Colonic mucosa (tissue), 4 donors: ENCODE data around the gene RAB11A. TPM values are rescaled to one million over a fixed set of nuclear protein-coding genes. Genes with fewer than 3 reads are reported as not detected.

Experiments used
- DNase-seq: peaks from one replicate; pipeline ENCODE4 v3.0.0-alpha.2; 2020
- H3K27ac ChIP-seq: fragments of 200-600 bp; one replicate; pipeline ENCODE4 v1.8.0; 2021
- H3K27me3 ChIP-seq: fragments of 200-600 bp; one replicate; pipeline ENCODE4 v1.8.0; 2021
- H3K36me3 ChIP-seq: fragments of 200-600 bp; one replicate; pipeline ENCODE4 v1.8.0; 2021
- H3K4me1 ChIP-seq: fragments of 200-600 bp; one replicate; pipeline ENCODE4 v1.8.0; 2021; ENCODE audit warnings: mild to moderate bottlenecking
- H3K4me3 ChIP-seq: fragments of 200-600 bp; one replicate; pipeline ENCODE4 v1.8.0; 2021
- H3K9ac ChIP-seq, 2 donors: one replicate each; pipeline ENCODE4 v1.7.0; 2013; ENCODE audit warnings: control low read depth in 2 of 2, low read depth in 2 of 2, low read length in 2 of 2
- H3K9me3 ChIP-seq: fragments of 200-600 bp; one replicate; pipeline ENCODE4 v1.8.0; 2021
- CTCF ChIP-seq: fragments of 200-600 bp; IDR thresholded peaks from one replicate; pipeline ENCODE4 v1.8.0; 2022; ENCODE audit warnings: antibody characterized with exemption, mild to moderate bottlenecking
- intact Hi-C: fragments of 100-400 bp; cut with DNase I; formaldehyde crosslinking; loops from one replicate; pipeline ENCODE4 v1.14.1; 2022
- total RNA-seq, 2 donors: library from RNA; stranded (reverse); fragmentation: NEBNext Ultra II Directional in 1 of 2; extraction: Animal tissue kit (Norgen Biotek cat#: 25700) in 1 of 2; gene quantifications; one replicate each; pipeline ENCODE4 v1.2.1, GENCODE V29; 2021
- donor health status: healthy.
- donor health status: DM: no; HTN: no; CAD: no.
- donor health status: DM: no; HTN: no; CAD: no.

RAB11A gene
- total RNA-seq, 2 donors from 2014 or later: 299 to 377 TPM

- no peaks in the 10 kb centered on the region for H3K36me3 ChIP-seq
- no peaks in the 10 kb centered on the region for H3K9me3 ChIP-seq
- intact Hi-C loops: no loop called here
- peak; percentile 51 for DNase-seq
- H3K9ac ChIP-seq: peak overlapping the region in 1 of 2 donors; percentile 57
- TF ChIP-seq CTCF: no peak
- peaks cover 4% of the 10 kb centered on the region for H3K4me1 ChIP-seq
- H3K4me3 ChIP-seq: no peak overlapping the region
- no peaks in the 10 kb centered on the region for H3K27me3 ChIP-seq
- peak overlapping the region; percentile 87 for H3K27ac ChIP-seq
Measured at GRCh38 chr15:65833501-65834205, 35.6 kb upstream of the RAB11A start.

- Histone ChIP-seq H3K4me3 (no peak overlapping the region), H3K9me3 (no peaks in the 10 kb centered on the region), H3K4me1 (peaks cover 4% of the 10 kb centered on the region), H3K9ac (no peak overlapping the region), H3K27ac (no peak overlapping the region), H3K36me3 (no peaks in the 10 kb centered on the region), H3K27me3 (no peaks in the 10 kb centered on the region)
- DNase-seq: no peak
- TF ChIP-seq CTCF: no peak
- intact Hi-C loops: no loop called here
Measured at GRCh38 chr15:65834603-65835282, 34.5 kb upstream of the RAB11A start.

- H3K4me1 ChIP-seq: peaks cover 4% of the 10 kb centered on the region
- no peak overlapping the region for H3K27ac ChIP-seq
- no peak overlapping the region for H3K4me3 ChIP-seq
- no peak for TF ChIP-seq CTCF
- H3K36me3 ChIP-seq: no peaks in the 10 kb centered on the region
- DNase-seq: no peak
- intact Hi-C loops: no loop called here
- no peaks in the 10 kb centered on the region for H3K27me3 ChIP-seq
- no peak overlapping the region for H3K9ac ChIP-seq
- no peaks in the 10 kb centered on the region for H3K9me3 ChIP-seq
Measured at GRCh38 chr15:65835447-65835846, 33.8 kb upstream of the RAB11A start.

GRCh38 chr15:65836665-65837064 lies 32.6 kb upstream of the RAB11A start:
- DNase-seq: no peak
- H3K27me3 ChIP-seq: no peaks in the 10 kb centered on the region
- no peaks in the 10 kb centered on the region for H3K36me3 ChIP-seq
- intact Hi-C loops: no loop called here
- peaks cover 4% of the 10 kb centered on the region for H3K4me1 ChIP-seq
- no peak for TF ChIP-seq CTCF
- H3K9ac ChIP-seq: no peak overlapping the region
- H3K9me3 ChIP-seq: no peaks in the 10 kb centered on the region
- no peak overlapping the region for H3K27ac ChIP-seq
- no peak overlapping the region for H3K4me3 ChIP-seq

GRCh38 chr15:65837301-65838294 lies 31.7 kb upstream of the RAB11A start:
- intact Hi-C loops: no loop called here
- Histone ChIP-seq H3K4me3 (no peak overlapping the region), H3K36me3 (no peaks in the 10 kb centered on the region), H3K9ac (no peak overlapping the region), H3K4me1 (no peaks in the 10 kb centered on the region), H3K27me3 (no peaks in the 10 kb centered on the region), H3K9me3 (no peaks in the 10 kb centered on the region), H3K27ac (no peak overlapping the region)
- DNase-seq: no peak
- TF ChIP-seq CTCF: no peak
